Measurements from ENCODE around the gene PRPF6.
A peak's percentile ranks its signal among the peaks of the same experiment; 100 is the strongest.

PRPF6 gene

GRCh38 chr20:64070244-64070993 is 89.5 kb downstream of the PRPF6 start:
- DNase-seq (ENCODE audit: insufficient read length, low spot score) (no peak), FAIRE-seq (peak; percentile 48)

- no peak for DNase-seq (ENCODE audit: insufficient read length, low spot score)
- FAIRE-seq = peak; percentile 87
These were observed 90.7 kb downstream of the PRPF6 start for GRCh38 chr20:64071341-64072332.

- no peak for DNase-seq (ENCODE audit: insufficient read length, low spot score)
- FAIRE-seq = no peak
These were observed 91.6 kb downstream of the PRPF6 start for GRCh38 chr20:64072498-64073063.

GRCh38 chr20:64073476-64074183 is 92.7 kb downstream of the PRPF6 start:
- peak; percentile 75 for FAIRE-seq

GRCh38 chr20:64074184-64074789 is 93.4 kb downstream of the PRPF6 start:
- FAIRE-seq (peak; percentile 87), DNase-seq (ENCODE audit: insufficient read length, low spot score) (no peak)

More at GRCh38 chr20:64073476-64074183, 92.7 kb downstream of the PRPF6 start:
- DNase-seq (ENCODE audit: insufficient read length, low spot score) = no peak

GRCh38 chr20:64074963-64075362 is 94.0 kb downstream of the PRPF6 start:
- peak; percentile 84 for FAIRE-seq

GRCh38 chr20:64075556-64075955 is 94.6 kb downstream of the PRPF6 start:
- FAIRE-seq (no peak), DNase-seq (ENCODE audit: insufficient read length, low spot score) (no peak)

More at GRCh38 chr20:64074963-64075362, 94.0 kb downstream of the PRPF6 start:
- DNase-seq (ENCODE audit: insufficient read length, low spot score) = no peak

GRCh38 chr20:64076061-64076997 is 95.4 kb downstream of the PRPF6 start:
- peak; percentile 77 for FAIRE-seq
- no peak for DNase-seq (ENCODE audit: insufficient read length, low spot score)

GRCh38 chr20:64077094-64077493 is 96.2 kb downstream of the PRPF6 start:
- FAIRE-seq (no peak), DNase-seq (ENCODE audit: insufficient read length, low spot score) (no peak)

- FAIRE-seq (peak; percentile 23), DNase-seq (ENCODE audit: insufficient read length, low spot score) (no peak)
These were observed 96.6 kb downstream of the PRPF6 start for GRCh38 chr20:64077541-64077875.

GRCh38 chr20:64077876-64078551 is 97.1 kb downstream of the PRPF6 start:
- DNase-seq (ENCODE audit: insufficient read length, low spot score) = no peak
- FAIRE-seq = peak; percentile 87

- FAIRE-seq (no peak), DNase-seq (ENCODE audit: insufficient read length, low spot score) (no peak)
These were observed 98.0 kb downstream of the PRPF6 start for GRCh38 chr20:64078934-64079272.

- peak; percentile 96 for DNase-seq (ENCODE audit: insufficient read length, low spot score)
These were observed 98.5 kb downstream of the PRPF6 start, which contains the start of gene RGS19 for GRCh38 chr20:64079273-64080012. Gene RGS19, minus strand, starts transcription at chr20:64079518. Its CDS starts 2,632 bp downstream, at chr20:64076886.

GRCh38 chr20:64080013-64080812 is 99.3 kb downstream of the PRPF6 start, which contains the start of gene OPRL1:
Gene OPRL1, plus strand, starts transcription at chr20:64080082. Its CDS starts 12,639 bp downstream, at chr20:64092721.
- FAIRE-seq (no peak), DNase-seq (ENCODE audit: insufficient read length, low spot score) (no peak)

More at GRCh38 chr20:64079273-64080012, 98.5 kb downstream of the PRPF6 start, which contains the start of gene RGS19:
- peak; percentile 99 for FAIRE-seq

- no peak for FAIRE-seq
These were observed 100.1 kb downstream of the PRPF6 start for GRCh38 chr20:64080813-64081623.

GRCh38 chr20:64081624-64081964 is 100.7 kb downstream of the PRPF6 start:
- FAIRE-seq = no peak
- no peak for DNase-seq (ENCODE audit: insufficient read length, low spot score)

More at GRCh38 chr20:64080813-64081623, 100.1 kb downstream of the PRPF6 start:
- DNase-seq (ENCODE audit: insufficient read length, low spot score) = no peak
